Subcutaneous adipose tissue (tissue), 4 donors: ENCODE results near the gene LGALS3. TPM values are rescaled to one million over a fixed set of nuclear protein-coding genes. Genes with fewer than 3 reads are reported as not detected.

Source experiments
- CTCF ChIP-seq: fragments of 450-650 bp; IDR thresholded peaks from one replicate; pipeline ENCODE4 v1.5.1; 2016; ENCODE audit warnings: low read depth, mild to moderate bottlenecking, control low read depth, antibody characterized with exemption, moderate library complexity
- total RNA-seq, 4 donors: library from RNA; depleted of rRNA; stranded (reverse); fragments of >200 nt; gene quantifications; one replicate each; pipeline ENCODE4 v1.1.0, GENCODE V29; 2016

Gene LGALS3
- total RNA-seq, 4 donors from 2014 or later, result 340 to 844 (median 656) TPM

GRCh38 chr14:55128386-55129085, 516 bp upstream of the LGALS3 start:
- TF ChIP-seq CTCF, result no peak

- TF ChIP-seq CTCF, result no peak
These were observed 560 bp downstream of the LGALS3 start for GRCh38 chr14:55129428-55130195.

GRCh38 chr14:55130196-55130550, 1.1 kb downstream of the LGALS3 start:
- no peak for TF ChIP-seq CTCF

GRCh38 chr14:55131370-55132137, 2.5 kb downstream of the LGALS3 start:
- no peak for TF ChIP-seq CTCF

GRCh38 chr14:55133416-55133815, 4.4 kb downstream of the LGALS3 start:
- no peak for TF ChIP-seq CTCF

GRCh38 chr14:55136241-55136640, 7.2 kb downstream of the LGALS3 start:
- TF ChIP-seq CTCF, result no peak
